NB4 (cell line): ENCODE measurements around the gene NELL2.

Experiments used
- CTCF ChIP-seq: IDR thresholded peaks from one replicate; pipeline ENCODE4 v1.5.1; 2012; ENCODE audit warnings: low read depth, low read length
- MYC ChIP-seq: IDR thresholded peaks from 2 replicates; pipeline ENCODE4 v1.6.1; 2011; ENCODE audit warnings: low read depth, low read length
- POLR2A ChIP-seq: IDR thresholded peaks from 2 replicates; pipeline ENCODE4 v1.6.1; 2011; ENCODE audit warnings: mild to moderate bottlenecking; ENCODE audit not compliant: insufficient read length; ENCODE audit errors: extremely low read depth
- TF ChIP-seq, protein P1 (sequence below): IDR thresholded peaks from 2 replicates; pipeline ENCODE4 v1.6.1; 2011; ENCODE audit warnings: low read depth, low read length

GRCh38 chr12:44881197-44881596 lies 5.1 kb upstream of the NELL2 start:
- TF ChIP-seq CTCF = no peak
- no peak for TF ChIP-seq POLR2A
- no peak for TF ChIP-seq MYC
- TF ChIP-seq, protein P1, sequence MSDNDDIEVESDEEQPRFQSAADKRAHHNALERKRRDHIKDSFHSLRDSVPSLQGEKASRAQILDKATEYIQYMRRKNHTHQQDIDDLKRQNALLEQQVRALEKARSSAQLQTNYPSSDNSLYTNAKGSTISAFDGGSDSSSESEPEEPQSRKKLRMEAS = no peak
